HG03060 (cell line): ENCODE results near the gene PJVK.
"Not testable (repeated sequence)": the region's sequence is repeated elsewhere in the genome, so short reads cannot be mapped to it uniquely, and the experiment has no call there.

Source experiments
- ATAC-seq: cut with Tn5 transposase; IDR thresholded peaks from one replicate; pipeline ENCODE4 v1.9.1; 2021; ENCODE audit warnings: low read depth, moderate number of reproducible peaks; ENCODE audit not compliant: unreplicated experiment

Gene PJVK

GRCh38 chr2:178428396-178428806, 22.8 kb upstream of the PJVK start:
- no peak for ATAC-seq

GRCh38 chr2:178429336-178429735, 21.8 kb upstream of the PJVK start:
- no peak for ATAC-seq

DNA sequence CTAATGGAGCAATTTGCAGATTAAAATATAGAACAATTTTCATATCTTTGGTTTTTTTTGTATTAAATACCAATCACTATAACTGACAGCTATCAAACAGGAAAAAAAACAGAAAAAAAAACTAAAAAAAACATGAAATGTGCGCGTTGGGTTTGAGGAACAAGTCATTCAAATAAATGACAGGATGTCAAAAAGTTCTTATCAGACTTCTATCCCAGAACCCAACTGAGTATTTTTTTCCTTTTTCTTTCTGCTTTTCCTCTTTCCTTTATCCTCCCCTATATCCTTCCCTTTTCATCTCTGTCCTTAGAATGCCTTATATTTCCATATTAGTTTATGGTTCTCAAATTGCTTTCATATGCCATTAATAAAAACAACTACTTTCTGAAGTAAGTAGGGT, 14.5 kb upstream of the PJVK start:
- ATAC-seq, result no peak

DNA sequence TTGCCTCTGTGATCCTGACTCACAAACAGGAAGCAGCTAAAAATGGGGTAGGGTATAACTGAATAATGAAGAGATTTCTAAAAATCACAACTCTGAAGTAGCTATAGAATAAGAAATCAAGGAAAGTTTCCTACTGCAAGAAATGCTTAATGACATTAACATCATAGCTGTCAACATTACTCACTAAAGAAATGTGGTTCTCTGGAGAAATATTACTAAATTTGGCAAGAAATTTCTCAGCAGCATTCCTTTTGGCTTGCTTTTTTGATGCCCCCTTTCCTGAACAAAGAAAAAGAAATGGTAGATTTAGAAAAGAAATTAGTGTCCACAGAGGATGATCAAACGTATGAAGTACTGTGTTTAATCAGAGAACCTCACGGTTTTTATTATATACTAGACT, 9.8 kb upstream of the PJVK start:
- no peak for ATAC-seq

DNA sequence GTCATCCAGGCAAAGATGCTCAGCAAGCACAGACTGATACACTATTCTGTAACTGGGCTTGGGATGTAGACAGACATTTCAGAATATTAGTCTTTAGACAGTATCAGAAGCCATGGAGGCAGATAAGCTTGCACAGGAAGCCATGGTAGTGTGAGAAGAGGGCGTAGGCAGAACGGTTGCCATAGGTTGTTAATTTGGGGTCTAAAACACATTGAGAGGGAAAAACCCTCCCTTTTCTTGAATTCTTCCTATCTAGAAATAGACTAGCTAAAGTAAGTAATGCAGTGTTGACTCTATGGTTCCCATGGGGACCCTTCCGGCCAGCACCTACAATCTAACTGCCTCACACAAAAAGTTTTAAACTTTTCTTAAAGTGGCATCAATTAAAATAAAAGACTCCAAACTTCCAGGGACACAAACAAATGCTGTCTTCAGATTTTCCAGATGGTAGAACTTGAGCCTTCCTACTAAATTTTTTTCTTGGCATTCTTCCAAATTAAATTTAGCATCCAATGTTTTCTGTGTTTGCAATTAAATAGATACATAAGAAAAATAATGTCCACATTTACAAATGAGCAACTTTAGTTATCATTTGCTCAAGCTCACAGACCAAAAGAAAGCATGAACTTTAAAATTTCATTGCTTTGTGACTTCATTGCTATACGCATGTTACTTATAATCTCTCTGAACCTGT, 2.1 kb upstream of the PJVK start:
- no peak for ATAC-seq

DNA sequence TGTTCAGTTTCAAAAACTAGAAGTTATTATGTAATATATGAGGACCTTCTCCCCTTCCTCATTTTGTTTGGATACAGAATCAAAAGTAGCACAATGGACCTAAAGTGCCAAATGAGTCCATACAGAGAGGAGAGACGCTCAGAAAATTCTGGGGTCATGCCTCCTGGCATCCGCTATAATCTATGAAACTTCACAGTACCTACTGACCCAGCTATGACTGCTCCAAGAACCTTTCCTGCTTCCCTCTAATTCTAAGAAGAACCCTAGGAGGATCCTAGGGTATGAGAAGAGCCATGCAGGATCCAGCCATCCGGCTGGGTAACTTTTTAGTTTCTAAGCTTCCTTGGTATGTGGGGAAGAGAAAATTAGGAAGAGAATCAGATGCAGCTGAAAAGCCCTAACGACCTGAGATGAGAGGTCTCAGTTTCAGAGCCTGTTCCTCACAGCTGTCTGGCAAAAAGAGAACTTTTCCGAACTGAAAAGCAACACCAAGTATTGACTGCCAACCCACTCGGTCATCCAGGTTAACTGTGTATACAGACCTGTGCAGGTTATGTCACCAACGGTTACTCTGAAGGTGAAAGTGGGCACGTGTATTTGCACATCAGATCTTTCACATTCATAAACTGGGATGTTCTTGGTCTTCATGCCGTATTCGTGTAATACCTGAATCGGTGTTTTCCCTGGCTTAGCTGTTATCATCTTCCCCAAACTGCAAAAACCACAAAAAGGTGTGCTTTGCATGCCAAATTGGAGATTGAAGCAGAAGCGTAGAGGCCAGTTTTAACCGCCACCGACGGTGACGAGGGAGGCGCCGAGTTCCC, 1.3 kb upstream of the PJVK start:
- ATAC-seq, result peak; percentile 0

- peak; percentile 31 for ATAC-seq
Observed at GRCh38 chr2:178450524-178450773, 729 bp upstream of the PJVK start.

GRCh38 chr2:178452334-178452733, 1.2 kb downstream of the PJVK start:
- no peak for ATAC-seq

DNA sequence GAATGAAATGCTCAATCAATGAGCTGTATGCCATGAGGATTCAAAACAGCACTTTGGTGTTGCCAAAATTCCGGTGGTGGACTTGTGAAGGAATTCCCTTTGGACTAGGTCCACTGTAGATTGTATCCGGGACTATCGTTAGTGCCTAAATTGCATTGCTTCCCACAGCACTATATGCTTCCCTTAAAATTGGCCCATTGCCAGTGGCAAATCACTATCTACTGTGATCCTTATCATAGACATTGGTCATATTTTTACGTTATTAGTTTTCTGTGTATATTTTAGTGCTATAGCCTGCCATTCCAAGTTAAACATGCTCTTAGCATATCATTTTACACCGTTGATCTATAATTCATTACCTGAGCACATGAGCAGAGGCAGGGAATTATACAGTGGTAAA, 1.7 kb downstream of the PJVK start:
- ATAC-seq, result no peak

GRCh38 chr2:178455947-178456346, 4.8 kb downstream of the PJVK start:
- ATAC-seq, result no peak

DNA sequence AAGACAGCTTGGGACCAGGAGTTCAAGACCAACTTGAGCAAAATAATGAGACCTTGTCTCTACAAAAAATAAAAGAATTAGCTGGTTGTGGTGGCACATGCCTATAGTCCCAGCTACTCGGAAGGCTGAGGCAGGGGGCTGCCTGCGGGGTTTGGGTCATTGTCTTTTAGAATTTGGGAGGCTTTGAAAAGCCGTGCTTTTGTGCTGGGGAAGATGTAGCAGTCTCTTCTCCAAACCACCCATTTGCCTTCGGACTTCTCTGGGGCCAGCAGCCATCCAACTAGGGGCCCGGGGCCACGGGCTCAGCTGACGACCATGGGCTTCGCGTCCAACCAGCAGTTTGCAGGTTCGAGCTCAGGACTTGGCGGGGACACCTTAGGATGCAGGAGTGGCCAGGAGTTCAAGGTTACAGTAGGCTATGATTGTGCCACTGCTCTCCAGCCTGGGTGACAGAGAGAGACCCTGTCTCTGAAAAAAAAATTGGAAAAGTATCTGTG, 6.3 kb downstream of the PJVK start:
- ATAC-seq, result no peak

DNA sequence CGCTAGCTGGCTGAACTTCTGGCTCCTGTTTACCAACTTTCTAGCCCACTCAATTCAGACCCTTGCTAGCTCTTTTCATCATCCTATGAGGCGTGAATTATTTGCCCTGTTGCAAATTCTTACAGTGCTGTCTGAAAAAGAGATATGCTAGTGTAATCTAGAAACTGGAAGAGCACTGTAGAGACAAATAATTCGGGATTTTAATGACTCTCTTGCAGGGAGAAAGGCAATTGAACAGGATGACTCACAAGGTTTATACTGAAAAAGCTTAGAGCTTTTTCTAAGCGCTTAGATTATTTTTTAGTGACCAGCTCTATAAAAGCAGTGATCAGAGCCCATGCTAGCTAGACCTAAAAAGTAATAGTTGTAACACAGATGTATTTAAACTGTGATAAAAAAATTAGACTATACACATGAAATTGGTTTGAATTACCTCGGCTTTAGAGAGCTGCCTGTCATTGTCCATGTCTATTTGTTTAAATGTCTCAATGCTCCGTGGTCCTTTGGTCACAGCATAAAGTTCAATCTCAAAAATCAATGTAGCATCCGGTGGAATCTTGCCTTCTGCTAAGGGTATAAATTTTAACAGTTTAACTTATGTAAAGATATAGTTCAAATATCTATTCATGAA, 18.2 kb downstream of the PJVK start:
- ATAC-seq, result no peak

DNA sequence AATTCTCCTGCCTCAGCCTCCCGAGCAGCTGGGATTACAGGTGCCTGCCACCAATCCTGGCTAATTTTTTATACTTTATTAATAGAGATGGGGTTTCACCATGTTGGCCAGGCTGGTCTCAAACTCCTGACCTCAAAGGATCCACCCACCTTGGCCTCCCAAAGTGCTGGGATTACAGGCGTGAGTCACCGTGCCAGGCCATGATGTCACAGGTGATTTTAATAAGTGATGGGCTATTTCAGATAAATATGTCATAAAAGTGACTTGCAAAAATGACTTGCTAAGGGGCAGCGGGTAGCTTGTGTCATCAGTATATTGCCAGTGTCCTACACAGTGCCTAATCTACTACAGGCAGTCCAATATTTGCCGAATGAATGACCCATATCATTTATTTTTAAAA, 20.1 kb downstream of the PJVK start:
- not testable (repeated sequence) for ATAC-seq

- ATAC-seq, result no peak
Observed at GRCh38 chr2:178473373-178473772, 22.2 kb downstream of the PJVK start.

DNA sequence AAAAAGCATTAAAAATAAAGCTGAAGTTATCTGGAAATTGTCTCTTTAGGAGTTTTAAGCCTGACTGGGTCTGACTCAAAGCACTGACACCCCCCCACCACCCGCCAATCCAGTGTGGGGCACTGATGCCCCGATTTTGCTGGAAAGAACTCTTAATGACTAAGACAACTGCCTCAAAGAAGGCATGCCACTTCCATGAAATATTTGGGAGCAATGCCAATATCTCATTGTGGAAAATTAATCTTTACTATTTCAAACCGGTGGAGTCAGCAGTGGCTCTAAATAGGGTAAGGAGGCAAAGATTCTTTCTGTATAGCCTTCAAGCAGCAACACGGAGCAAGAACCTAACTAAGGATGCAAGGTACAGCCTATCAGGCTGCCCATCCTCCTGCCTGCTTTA, 22.8 kb downstream of the PJVK start:
- ATAC-seq, result no peak

- ATAC-seq, result no peak
Observed at GRCh38 chr2:178474560-178474959, 23.4 kb downstream of the PJVK start.

DNA sequence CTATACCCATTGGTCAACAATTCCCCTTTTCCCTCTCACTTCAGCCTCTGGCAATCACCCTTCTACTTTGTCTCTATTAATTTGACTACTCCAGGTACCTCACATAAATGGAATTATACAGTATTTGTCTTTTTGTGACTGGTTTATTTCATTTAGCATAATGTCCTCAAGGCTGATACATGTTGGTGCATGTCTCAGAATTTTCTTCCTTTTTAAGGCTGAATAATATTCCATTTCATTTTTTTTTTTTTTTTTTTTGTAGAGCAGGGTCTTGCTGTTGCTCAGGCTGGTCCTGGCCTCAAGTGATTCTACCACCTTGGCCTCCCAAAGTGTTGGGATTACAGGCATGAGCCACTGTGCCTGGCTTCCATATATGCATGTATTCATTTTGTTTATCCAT, 25.3 kb downstream of the PJVK start:
- no peak for ATAC-seq

- ATAC-seq, result no peak
Observed at GRCh38 chr2:178477443-178478129, 26.4 kb downstream of the PJVK start.

DNA sequence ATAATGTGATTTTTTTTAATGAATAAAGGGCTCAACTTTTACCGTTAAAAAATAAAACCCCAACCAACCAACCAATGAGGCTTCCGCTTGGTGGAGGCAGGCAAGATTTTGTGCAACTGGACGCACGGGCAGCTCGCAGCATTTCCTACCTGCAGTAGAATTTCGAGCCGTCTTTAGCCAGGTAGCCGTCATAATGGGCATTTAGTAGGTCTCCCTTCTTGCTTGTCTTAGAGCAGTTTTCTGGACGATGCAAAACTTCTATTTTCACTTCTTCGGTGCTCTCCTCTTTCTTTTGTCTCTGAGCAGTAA, 26.9 kb downstream of the PJVK start:
- no peak for ATAC-seq

DNA sequence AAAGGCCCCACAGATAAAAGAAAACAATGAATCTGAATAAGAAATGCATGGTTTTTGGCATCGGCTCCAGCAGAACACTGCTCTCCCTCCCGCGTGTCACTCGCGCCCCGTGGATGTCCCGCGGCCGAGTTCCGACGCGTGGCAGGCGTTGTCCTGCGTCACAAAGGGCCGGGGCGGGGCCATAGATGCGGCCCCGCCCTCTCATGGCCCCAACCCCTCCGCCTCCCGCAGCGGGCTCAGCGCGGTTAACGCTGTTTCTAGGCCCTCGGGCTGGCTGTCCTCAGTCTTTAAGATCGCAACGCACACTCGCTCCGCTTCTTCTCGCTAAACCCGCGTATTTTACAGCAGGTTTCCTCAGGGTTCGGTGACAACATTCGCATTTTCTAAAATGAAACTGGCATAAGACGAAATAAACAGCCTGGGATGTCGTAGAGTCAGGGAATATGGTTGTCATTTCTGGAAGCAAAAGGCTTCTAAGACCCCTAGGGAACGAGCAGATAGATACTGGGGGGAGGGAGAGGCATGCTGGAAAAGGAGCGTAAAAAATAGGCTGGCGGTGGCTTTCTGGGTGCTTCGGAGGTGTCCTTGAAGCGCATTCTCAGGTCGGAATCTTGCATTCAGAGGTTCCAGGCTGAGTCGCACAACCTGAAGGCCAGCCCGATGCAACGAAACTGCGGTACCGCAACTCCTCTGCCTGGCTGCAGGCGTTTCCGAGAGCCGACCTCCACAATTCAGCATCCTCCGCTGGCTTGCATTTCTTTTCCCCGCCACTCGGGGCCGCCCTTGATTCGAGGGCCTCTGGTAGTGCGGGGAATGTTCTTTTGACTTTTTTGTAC, 27.5 kb downstream of the PJVK start, which contains the start of gene FKBP7:
FKBP7 (minus strand) TSS at position 162 of the 836 bp plus-strand sequence; CDS start at position 61, 101 bp downstream.
- ATAC-seq, result peak; percentile 34
